Smooth muscle cell of the brain vasculature (primary cell): Measurements from ENCODE around the gene SSH3.

Experiments used
- DNase-seq: peaks from one replicate; pipeline ENCODE4 v3.0.0-alpha.2; 2012; ENCODE audit warnings: low read depth, low spot score

SSH3 gene

DNA sequence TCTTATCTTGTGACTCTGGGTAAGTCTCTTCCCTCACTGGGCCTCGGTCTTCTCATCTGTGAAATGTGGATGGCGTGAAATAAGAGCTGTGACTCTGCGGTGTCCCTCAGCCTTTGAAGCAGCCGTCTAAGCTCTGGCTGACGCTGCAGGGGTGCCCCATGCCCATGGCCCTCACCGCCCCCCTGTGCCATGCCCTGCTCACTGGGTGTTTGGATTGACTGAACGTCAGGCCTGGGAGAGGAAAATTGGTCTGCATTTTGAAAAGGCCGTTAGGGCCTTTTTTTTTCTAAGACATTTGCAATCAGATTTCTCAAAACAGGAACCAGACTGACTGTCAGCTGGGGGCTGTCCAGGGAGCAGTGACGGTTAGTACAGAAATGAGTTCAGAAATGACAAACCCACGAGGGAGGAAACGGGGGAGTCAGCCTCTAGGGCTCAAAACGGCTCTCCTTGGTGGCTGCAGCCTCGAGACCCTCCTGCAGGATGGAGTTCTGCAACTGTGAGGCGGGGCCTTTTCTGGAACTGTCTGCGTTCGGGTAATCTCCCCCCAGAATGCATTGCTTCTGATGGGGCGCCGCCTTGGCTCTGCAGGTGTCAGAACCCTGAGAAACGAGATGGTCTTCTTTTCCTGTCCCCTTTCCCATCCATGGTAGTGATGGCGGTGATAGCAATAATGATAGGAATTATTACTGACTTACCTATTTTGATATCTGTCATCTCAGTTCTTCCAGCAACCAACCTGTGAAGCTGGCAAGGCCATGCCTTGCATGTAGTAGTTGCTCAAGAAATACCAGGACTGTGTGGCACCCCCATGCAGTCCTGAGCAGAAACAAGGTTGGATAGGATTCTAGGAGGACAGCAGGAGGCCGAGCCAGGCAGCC is 35.0 kb upstream of the SSH3 start:
- DNase-seq, result no peak

DNA sequence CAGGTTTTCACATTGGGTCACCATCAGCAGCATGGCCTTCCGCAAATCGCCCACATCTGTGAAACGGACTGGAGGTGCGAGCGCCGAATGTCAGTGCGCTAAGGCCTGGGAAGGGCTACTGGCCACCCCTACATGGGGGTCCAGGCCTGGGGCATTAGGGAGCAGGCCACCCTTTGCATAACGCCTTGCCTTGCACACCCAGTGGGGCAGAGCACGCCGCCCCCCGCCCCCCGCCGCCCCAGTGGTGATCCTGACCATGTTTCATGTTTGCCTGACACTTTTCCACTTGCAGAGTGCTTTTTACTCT is 34.4 kb upstream of the SSH3 start:
- DNase-seq, result no peak

DNA sequence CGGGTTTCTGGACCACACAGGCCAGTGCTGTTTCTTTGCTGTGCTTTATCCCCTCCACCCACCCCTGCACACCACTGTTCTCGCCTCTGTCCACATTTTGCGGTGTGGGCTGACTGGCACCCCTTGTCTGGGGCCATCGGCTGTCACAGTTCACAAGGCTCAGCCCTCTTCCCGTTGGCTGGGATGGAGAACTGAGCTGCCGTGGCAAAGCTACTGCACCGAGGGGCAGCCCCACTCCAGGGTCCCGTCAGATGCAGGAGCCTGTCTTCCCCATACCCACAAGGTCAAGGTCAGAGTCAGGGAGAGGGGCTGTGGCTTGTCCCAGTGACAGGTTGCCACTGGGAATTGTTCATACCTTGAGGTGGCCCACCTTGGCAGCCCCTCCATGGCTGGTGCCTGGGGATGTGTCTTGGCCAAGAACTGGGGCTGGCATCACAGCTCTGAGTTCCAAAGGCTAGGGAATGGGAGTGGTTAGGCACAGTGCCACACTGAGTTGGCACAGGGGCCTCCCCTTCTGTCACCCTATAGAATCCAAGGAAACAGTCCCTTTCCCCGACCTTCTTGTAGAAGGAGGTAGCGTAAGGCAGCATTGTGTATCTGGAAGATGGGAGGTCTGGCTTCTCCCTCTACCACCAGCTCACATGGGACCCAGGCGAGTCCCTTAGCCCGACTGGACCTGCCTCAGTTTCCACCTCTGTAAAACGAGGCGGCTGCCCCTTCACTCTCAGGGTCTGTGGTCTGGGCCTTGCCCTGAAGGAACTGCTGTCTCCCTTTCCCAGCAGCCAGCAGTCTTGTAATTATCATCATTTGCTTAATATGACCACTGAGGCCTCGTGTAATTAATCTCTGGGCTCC is 33.7 kb upstream of the SSH3 start:
- no peak for DNase-seq

DNA sequence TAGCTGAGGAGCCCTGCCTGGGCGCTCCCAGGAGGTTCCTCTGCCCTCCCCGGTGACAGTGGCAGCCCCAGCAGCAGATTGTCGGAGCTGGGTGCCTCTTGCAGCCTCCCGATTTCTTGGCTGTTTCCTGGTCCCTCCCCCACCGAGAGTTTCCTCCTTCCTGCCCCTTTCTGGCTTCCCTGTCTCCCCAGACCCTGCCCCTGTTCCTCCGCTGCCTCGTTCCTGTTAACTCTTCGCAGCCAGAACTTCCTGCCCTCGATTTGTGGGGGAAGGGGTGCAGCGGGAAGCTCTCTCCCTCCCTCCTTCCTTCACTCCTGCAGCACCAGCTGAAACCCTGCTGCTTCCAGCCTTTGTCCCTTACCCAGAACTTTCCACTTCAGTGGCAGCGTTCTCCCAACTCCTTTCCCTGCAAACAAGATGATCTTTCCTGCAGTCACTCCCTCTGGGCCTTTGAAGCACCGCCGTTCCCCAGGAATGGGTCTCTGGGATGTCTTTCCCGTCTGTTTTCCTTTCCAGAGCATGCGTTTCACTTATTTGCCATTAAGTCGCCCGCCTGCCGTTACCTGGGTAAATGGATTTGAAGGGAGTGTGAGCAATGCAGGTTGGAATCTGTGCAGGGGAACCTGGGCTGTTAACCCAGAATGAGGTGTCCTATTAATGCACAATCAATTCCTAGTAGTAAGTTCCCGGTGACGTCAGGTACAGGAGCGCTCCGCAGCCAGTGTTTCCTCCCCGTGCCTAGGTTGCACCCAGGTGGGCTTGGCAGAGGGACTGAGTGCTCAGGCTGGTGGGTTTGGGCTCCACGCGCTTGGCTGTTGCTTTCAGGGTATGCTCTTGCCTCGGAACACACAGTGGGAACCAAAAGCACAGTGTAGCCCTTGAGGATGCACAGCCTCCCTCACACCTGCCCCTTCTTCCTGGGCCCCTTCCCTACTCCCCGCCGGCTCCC is 32.8 kb upstream of the SSH3 start:
- DNase-seq, result no peak

DNA sequence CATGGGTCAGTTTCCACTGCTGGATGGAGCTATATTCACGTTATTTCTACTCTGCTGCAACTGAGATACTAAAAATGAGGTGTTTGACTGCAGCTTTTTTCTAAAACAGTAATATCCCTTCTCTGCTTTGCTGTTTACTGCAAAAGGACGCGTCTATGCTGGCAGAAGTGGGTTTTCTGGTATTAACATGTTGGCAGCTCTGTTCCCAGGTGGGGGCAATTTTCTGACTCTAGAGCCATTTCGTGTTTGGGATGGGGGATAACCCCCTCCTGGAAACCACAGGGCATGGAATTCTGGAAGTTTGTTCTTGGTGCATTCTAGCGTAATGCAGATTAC is 32.2 kb upstream of the SSH3 start:
- no peak for DNase-seq

DNA sequence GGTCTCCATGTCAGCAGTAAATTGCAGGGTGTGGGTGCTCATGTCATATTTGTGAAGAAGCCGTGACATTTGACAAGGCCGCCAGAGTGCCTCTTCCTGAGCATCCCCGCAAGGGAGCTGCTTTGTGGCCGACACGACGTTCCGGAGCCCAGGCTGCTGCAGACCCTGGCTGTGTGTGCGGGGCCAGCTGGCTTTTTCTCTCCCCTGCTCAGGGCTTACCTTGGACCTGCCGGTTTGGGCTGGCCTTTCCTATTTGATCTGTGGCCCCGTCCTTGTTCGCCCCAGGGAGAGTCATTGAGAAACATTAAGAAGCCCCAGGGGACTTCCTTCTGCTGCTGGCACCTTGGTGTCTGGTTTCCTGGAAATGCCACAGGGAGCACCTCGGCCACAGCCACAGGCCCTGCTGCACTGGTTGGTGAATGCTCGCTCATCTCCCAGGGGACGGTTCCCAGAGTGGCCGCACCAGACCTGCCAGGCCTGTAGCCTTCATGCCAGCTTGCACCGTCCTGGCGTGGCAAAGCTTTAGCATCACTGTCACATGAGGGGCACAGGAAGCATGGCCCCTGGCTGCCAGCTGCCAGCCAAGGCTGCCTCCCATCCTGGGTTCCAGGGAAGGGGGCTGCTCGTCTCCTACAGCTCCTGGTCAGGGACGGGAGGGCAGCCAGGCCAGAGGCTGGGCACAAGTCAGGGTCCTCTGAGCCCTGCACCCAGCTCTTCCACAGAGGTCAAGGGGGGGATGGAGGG is 31.6 kb upstream of the SSH3 start:
- DNase-seq, result no peak

DNA sequence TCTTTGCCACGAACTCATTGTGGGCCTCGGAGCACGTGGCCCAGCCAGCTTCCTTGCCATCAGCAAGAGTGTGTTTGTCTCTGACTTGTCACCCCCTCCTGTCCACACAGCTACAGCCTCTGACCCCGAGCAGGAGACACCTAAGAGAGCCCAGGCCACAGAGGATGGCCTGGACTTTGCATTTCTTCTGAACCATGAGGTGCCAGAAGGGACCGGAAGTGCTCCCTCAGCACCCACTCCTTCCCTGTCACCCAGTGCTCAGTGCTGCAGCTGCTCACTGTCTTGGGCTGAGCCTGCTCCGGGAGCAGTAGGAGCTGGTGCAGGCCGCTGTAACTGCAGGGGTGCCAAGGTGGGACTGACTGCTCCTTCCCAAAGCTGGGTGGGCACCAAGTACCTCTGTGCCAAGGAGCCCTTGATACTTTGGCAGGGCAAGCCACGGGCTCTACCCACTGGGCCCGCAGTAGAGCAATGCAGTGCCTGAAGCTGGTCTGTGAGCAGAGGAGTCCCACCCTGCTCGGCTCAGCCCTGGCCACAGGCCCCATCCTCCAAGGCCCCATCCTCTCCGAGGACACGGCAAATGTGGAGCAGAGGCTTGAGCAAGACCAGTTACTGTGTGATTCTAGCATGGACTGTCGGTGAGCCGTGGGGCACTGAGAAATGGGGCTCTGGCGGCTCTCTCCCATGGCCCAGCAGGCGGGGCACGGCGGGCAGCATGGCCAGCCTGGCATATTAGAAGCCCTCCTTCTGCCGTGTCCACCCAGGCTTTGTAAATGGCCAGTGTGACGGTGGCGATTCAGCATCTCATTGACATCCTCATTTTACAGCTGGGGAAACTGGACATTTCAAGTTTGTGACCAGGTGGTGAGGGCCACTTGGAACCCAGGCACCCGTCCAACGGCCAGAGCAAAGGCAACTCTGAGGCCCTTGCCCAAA is 30.7 kb upstream of the SSH3 start:
- DNase-seq, result no peak

DNA sequence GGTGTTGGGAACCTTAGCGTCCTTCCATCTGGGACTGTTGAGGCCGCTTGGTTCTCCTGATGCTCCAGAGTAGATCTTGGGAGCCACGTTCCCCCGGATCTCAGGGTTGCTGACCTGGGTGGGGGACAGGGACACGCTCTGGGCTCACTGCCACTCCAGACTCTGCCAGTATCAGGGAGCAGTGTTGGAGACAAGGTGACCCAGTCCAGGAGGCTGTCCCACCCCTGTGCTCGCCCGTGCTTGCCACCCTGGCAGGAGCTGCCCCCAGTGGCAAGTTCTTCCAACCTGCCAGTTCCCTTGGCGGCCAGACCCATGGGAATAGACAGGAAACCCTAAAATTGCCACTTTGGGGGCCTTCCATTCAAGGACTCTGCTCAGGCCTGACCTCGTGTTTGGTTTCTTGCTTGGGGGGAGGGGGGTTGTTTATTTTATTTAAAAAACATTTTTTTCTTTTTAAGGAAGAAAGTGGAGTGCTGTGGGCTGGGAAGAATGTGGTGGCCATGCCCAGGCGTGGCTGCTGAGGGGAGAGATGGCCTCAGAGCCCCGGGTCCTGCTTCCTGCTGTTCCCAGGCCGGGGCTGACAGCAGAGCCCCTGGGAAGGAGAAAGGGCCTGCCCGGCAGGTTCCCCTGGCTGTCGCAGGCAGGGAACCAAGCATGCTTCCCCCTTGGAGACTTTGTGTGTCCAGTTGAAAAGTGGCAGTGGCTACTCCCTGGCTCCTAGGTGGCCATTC is 29.9 kb upstream of the SSH3 start:
- DNase-seq, result no peak

DNA sequence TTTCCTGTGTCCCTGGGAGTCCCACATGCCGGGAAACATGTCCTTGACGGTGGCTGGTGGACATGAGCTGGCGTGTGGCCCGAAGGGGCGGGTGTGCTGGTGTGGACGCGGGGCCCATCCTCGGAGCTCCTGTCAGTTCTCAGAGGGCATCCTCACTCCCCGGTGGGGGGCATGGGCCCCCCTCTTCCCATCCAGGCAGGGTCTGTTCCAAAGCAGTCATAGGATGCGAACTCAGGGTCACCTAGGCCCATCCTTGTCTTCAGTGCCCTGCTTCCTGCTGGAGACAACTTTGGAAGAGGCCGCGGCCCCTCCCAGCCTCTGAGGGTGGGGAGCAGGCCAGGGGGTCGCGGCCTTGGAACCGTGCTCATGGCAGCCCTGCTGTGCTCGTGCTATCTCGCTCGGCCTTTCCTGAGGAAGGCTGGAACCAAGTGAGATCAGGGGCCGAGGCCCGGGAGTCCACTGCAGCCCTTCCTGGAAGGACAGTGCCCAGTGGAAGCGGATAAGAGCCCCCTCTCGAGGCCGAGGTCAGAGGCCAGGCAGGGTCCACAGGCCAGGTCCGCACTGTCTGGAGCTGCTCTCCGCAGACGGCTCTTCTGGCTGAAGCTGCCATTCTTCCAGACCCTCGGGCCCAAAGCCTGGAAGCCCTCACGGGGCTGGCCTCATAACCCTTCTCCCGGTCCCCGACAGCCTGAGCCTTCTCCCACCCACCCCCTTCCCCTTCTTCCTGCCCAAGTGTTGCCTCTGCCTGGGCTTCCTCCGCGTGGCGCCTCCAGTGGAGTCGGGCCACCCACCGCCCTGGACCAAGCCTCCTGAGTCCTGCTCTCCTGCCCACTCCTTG is 28.3 kb upstream of the SSH3 start:
- DNase-seq, result no peak

DNA sequence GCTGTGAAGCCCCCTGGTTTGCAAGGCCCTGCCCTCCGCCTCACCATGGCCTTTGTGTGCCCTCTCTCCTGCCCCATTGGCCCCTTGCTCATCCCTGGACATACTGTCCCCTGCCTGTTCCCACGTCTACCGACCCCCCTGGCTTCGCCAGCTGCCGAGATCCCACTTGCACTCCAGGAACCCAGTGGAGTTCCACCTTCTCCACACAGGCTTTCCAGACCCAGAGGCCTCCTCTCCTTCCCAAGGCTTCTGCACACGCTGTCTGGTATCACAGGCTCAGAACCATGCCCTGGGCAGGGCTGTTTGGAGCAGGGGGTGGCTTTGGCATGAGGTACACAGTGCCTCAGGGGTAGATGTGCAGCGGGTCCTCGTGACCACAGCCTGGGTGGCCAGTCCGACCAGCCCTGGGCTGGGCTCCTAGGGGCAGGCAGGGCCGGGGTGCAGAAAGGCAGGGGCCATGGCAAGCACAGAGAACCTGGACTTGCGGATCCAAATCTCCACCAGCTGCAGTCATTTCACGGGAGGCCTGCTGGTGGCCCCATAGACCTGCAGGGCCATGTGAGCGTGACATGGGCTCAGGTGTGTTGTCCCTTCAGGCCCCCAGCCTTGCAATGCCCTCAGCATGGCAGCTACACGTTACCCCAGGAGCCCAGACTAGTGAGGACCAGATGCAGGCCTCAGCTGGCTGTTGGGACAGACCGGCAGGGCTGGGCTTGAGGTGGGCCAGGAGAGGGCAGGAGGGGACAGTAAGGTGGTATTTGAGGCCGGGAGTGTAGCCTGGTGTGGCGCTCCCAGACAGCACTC is 27.5 kb upstream of the SSH3 start:
- DNase-seq, result no peak

DNA sequence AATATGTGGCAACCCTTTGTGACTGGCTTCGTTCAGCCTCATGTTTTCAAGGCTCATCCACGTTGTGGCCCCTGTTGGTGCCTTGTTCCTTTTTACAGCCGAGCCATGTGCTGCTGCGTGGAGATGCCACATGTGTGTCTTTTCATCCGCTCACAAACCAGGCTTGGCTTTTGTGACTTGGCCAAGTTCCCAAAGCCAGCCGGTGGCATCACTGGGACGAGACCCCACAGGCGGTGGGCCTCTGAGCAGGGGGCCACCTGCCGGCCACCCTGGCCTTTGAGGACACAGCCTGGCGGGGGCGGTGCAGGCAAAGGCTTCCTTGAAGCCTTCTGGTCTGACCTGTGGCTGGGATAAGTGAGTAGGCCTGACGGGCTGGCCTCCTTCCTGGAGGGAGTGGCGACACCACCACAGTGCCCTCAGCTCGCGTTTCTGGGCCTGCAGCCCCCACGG is 26.5 kb upstream of the SSH3 start:
- no peak for DNase-seq

DNA sequence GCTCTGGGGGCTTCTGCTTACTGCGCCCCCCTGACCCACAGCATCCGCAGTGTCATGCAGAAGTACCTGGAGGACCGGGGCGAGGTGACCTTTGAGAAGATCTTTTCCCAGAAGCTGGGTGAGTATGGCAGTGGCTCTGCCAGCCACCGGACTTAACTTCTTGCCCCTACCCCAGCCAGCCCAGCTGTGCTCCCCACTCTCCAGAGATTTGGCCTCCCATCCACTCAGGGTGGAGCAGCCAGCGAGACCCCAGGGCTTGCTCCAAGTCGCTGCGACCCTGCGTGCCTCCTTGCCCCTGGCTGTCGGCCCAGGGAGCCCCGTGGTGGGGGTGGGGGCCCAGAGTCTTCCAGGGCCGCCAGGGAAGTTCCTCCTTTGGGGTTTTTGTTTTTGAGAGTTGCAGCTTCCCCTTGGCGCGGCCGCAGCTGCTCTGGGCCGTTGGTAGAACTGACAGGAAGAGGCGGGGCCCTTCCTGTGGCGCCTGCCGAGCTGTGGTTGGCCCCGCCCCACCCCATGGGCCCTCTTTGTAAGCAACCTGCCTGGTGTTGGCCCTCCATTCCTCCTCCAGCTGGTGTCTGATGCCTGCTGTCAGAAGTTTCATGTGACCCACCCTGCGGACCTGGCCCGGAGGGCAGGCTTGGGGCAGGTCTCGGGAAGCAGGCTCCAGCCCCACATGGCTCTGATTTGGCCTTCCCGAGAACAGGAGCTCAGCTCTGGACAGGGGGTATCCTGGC is 25.9 kb upstream of the SSH3 start:
- DNase-seq, result peak; percentile 69

DNA sequence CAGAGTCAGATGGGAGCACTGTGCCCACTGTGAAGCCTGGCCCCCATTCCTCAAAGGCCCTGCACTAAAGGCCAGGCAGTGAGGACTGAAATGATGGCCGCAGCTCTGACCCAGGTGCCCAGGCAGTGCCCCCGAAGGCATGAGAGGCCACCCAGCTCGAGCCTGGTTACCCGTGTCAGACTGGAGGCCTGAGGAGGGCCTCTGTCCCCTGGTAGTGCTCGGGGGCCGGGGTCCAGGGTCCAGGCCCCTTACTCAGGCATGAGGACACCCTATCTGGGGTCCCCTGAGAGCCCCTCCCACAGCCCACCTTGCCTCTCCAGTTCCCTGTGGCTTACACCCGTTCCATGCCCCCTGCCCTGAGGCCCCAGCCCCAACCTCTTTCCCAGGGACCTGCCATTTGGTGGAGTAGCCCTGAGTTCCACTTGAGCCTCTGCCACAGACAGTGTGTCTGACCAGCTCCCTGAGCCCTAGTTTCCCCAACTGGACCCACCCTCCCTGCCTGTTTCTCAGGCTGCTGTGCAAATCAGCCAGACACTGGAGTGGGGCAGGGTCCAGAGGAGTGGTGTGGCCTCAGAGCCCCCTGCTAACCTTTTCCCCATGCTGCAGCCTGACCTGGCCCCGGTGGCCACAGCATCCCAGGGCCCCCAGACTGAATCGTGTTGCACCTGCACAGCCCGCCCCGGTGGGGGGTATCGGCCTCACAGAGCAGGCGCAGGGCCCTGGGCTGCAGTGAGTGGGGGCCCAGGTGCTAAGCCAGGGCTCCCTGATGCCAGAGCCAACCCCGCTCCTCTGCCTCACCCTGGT is 25.0 kb upstream of the SSH3 start:
- no peak for DNase-seq

DNA sequence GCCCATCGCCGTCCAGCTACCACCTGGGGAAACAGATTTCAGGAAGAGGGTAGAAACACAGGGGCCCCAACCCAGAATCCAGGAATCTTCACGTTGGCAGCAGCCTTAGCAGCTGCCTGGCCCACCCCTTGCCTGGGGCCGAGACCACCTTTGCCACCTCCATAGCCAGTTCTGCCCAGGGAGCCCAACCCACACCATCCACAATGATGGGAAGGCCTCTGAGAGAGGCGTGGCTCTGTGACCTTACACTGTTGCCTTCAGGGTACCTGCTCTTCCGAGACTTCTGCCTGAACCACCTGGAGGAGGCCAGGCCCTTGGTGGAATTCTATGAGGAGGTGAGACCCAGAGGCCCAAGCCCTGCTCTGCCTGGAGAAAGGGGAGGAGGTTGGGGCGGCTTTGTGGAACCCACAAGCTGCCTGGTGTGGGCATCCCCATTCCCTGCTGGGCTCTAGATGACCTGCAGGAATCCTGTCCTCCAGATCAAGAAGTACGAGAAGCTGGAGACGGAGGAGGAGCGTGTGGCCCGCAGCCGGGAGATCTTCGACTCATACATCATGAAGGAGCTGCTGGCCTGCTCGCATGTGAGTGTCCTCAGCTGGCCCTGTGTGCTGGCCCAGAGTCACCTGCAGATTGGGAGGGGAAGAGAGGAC is 24.3 kb upstream of the SSH3 start:
- DNase-seq, result no peak

DNA sequence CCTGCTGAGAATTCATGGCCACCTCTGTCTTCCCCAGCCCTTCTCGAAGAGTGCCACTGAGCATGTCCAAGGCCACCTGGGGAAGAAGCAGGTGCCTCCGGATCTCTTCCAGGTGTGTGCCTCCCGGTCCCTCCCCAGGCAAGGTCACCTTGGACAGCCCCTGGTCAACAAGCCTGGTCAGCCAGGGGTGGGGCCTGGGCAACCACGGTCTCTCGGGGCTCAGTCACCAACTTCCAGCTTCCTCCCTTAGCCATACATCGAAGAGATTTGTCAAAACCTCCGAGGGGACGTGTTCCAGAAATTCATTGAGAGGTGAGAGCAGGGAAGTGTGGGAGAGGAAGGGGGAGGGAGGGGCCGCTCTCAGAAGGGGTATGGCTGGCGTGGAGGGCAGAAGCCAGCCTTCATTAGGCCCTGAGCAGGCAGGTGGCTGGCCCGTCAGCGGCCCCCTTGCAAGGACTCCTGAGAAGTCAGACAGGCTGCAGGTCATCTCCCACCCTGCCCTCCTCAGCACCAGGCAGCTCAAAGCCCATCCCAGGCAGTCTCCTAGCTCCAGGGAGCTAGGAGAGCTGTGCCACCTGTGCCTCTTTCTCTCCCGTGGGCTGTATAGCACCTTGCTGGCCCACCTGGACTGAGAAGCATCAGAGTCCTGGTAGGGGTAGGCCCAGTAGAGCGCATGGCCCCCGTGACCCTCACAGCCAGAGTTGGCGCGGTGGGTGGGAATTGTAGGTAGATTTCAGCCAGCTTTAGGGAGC is 23.6 kb upstream of the SSH3 start:
- DNase-seq, result no peak
